GM19193 (cell line): ENCODE data around the gene RBFOX2.

Experiments
- POLR2A ChIP-seq: IDR thresholded peaks from 4 replicates; pipeline ENCODE4 v1.6.1; 2011; ENCODE audit not compliant: insufficient read depth, insufficient read length; ENCODE audit errors: extremely low read depth

The RBFOX2 gene

GRCh38 chr22:35756722-35757121 is 271.9 kb downstream of the RBFOX2 start:
- no peak for TF ChIP-seq POLR2A

- TF ChIP-seq POLR2A = no peak
Observed at GRCh38 chr22:35754761-35755160, 273.9 kb downstream of the RBFOX2 start.

DNA sequence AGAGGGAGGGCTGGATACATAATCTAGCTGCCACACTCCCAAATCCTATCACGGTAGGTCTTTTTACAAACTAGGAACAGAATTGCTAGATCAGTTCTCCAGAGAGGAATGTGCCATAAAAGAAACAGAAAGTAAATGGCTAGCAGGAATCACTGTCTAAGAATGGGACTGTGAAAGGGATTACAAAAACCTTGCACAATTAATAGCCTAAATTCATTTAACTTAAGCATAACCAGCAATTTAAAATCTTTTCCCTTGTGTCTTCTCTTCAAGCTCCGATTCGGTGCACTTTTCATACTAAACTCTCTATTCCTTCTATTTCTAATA is 275.8 kb downstream of the RBFOX2 start:
- TF ChIP-seq POLR2A = no peak

GRCh38 chr22:35752006-35752862 is 276.4 kb downstream of the RBFOX2 start:
- no peak for TF ChIP-seq POLR2A

DNA sequence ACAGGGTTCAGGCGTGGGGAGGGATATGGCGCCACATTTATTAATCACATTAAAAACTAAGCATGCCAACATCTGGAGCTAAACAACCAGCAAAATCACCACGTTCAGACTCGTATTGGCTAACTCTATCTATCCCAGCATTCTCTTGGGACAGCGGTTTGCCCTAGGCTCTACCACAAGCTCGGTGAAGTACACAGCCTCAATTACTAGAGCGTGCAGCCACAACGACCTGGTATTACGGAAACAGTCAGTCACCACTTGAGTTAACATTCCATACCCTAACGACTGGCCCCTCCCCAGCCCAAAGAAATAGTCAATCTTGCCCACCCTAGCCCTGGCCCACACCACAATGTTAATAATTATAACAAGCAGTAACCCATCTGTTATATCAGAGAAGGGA is 278.8 kb downstream of the RBFOX2 start:
- no peak for TF ChIP-seq POLR2A

DNA sequence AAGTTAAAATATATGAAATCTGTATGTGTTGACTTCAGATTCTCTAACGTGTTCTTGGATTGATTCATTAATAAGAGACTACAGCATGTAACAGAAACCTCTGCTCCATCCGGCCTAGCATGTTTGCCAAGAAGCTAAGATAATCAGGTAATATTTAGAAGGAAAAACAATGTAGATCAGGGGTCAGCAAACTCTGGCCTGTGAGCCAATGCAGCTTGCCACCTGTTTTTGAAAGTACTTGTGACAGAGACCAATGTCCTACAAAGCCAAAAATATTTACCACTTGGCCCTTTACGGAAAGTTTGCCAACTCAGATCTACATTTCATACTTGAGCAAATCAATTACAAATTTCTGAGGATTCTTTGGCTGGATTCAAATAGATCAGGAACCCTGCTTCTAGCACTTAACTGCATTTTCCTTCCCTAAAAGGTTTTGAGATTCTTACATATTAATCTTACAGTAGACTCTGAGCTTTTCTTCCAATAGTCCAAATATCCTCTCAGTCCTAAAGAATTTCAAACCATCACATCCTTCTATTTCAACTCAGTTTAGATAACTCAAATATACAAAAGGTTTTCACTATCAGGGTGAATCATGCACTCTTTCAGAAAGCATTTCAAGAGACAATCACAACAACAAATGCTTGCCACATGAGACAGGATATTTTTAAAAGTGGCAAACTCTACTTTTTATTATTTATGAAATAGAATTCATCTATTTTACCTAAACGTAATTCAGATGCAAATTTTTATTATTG is 281.5 kb downstream of the RBFOX2 start:
- no peak for TF ChIP-seq POLR2A

GRCh38 chr22:35746248-35746647 is 282.4 kb downstream of the RBFOX2 start:
- TF ChIP-seq POLR2A = no peak

DNA sequence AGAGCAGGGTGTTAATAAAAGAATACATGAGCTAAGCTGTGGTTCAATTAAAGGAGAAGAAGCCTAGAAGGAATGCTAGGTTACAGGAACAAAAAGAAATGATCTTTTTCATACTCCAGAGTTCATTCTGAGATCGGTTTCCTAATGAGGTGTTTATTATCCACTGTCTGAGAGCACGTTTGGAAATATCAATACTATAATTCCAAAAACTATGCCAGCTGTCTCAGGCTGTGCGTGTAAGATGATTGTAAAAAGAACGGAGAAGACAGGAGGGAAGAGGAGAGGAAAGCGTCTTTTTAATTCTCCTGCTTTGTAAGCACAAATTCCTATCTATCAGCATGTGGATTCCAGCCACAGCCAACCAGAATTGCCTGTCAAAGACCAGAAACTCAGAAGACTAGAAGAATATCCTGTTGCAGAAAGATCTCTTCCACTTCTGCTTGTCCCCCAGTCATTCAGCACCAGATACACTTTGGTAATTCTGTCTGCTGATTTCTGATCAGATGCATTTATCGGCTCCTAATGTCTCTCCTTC is 285.2 kb downstream of the RBFOX2 start:
- TF ChIP-seq POLR2A = no peak

DNA sequence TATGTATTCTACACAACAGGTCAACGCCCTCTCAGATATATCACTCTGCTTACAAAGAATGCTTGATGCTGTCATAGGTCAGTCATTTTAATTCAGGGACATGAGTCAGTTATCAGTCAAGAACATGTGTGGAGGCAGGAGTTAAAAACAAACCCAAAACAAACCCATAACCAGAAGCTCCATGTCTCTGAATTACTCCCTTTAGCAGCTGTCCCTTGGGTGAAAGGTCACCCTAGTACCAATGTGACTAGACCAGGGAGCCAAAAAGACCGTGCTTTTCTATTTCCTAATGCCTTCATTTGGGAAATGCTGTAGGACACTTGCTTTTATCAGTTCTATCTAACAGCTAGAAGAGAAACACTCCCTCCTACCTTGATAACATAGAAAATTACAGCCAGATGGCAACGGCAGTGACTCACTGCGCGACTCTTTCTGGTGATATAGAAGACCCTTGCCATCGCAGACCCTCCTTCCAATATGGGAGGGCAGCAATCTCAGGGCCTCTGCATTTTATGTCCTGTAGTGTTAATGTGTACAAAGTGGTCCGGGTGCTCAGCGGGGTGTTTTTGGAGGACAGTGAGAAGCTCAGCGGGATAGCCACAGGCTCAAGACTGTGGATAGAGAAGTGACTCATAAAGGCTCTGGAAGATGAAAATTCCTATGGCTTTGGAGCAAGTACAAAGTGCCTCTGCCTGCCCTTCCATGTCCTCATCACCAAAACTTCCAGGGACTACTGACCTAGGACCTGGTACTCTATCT is 286.1 kb downstream of the RBFOX2 start:
- TF ChIP-seq POLR2A = no peak

DNA sequence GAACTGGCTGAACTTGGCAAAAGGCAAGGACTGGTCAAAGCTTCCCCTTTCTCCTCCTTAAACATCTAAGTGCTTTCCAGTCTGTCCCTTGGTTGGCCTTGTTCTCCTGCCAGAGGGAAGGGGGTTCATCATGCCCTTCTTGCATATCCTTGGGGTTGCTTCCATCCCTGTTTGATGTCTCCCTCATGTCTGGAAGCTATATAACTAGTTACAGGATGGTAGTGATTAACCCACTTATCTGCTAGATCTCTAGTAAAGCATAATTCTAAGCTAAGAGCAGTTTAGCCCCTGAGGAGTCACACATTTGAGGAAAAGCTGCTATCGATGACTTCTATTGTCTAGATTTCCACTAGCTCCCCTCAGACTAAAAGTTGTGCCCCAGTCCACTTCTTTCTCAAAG is 288.0 kb downstream of the RBFOX2 start:
- no peak for TF ChIP-seq POLR2A

GRCh38 chr22:35739931-35740380 is 288.7 kb downstream of the RBFOX2 start:
- no peak for TF ChIP-seq POLR2A

DNA sequence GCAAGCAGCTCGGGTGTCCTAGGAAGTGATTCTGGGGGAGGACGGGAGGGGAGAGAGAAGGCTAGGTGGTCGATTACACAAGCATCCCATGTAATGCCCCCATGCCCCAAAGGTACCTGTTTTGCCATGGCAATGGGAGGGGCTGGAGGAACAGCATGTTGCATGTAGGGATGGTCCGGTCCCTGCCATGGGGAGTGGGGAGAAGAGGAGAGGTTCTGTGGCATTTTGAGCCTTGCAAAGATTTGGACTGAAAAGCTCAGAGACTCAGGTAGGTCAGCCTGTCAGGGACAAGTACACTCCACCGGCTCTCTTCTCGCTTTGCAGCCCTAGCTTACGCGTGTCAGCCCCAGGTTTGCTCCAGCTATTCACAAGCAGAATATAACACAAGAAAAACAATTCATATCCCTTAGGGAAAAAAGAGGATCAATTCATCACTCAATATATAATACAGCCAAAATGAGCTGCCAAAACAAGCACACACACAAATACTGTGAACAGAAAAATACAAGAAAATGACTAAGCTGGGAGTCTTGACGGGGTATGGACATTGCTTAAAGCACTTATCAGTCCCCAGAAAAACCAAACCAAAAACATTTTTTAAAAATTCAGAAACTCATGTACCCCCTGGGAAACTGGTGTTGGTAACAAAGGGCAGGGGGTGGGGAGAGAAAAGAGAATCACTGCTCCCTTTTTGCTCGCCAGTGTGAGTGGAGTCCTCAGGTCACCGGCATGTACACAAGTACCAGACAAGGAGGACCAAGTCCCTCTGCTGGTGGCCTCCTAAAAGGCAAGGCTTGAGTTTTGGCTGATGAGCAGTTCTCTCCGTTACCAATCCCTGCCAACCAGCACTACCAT is 289.3 kb downstream of the RBFOX2 start:
- TF ChIP-seq POLR2A = no peak

- TF ChIP-seq POLR2A = no peak
Observed at GRCh38 chr22:35736701-35737100, 291.9 kb downstream of the RBFOX2 start.

DNA sequence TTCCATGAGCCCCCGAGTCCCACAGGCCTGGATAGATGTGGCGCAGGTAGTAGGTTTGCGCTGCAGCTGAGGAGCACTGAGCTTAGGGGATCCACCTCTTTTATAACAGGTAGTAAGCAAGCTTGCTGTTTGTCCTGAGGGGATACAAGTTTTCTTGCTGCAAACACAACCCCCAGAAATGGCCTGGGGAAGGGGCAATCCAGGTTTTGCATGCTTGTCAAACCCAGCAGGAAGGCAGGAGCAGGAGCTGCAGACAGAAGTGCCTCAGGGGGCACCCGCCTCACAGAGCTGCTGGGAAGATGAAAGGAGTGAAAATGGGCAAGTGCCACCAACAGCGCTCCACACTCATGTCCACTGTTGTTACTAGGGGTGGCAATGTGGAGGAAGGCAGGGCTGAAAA is 292.5 kb downstream of the RBFOX2 start:
- no peak for TF ChIP-seq POLR2A
